ENCODE measurements around the gene FCRL2. TPM values are rescaled to one million over a fixed set of nuclear protein-coding genes. Genes with fewer than 3 reads are reported as not detected.

The FCRL2 gene
- total and polyA plus RNA-seq, 2 experiments from 2014 or later: not detected

DNA sequence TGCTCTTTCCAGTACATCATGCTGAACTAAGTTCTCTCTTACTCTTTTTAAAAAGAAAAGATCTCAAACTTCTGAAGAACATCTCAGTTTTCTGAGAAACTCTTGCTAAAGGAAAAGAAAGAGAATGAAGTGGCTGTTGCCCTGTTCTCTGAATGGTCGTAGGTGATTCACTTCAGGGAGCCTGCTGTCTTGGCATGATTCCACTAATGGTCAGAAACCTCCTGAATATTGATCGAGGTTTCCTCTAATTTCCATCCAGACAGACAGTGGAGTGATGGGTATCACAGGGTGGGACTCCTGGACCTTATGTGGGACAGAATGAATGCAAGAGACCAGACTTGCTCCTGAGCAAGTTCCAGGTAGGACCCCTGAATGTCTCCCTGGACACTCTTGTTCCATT lies 2.5 kb downstream of the FCRL2 start (continued):
- TF ChIP-seq, protein P1, sequence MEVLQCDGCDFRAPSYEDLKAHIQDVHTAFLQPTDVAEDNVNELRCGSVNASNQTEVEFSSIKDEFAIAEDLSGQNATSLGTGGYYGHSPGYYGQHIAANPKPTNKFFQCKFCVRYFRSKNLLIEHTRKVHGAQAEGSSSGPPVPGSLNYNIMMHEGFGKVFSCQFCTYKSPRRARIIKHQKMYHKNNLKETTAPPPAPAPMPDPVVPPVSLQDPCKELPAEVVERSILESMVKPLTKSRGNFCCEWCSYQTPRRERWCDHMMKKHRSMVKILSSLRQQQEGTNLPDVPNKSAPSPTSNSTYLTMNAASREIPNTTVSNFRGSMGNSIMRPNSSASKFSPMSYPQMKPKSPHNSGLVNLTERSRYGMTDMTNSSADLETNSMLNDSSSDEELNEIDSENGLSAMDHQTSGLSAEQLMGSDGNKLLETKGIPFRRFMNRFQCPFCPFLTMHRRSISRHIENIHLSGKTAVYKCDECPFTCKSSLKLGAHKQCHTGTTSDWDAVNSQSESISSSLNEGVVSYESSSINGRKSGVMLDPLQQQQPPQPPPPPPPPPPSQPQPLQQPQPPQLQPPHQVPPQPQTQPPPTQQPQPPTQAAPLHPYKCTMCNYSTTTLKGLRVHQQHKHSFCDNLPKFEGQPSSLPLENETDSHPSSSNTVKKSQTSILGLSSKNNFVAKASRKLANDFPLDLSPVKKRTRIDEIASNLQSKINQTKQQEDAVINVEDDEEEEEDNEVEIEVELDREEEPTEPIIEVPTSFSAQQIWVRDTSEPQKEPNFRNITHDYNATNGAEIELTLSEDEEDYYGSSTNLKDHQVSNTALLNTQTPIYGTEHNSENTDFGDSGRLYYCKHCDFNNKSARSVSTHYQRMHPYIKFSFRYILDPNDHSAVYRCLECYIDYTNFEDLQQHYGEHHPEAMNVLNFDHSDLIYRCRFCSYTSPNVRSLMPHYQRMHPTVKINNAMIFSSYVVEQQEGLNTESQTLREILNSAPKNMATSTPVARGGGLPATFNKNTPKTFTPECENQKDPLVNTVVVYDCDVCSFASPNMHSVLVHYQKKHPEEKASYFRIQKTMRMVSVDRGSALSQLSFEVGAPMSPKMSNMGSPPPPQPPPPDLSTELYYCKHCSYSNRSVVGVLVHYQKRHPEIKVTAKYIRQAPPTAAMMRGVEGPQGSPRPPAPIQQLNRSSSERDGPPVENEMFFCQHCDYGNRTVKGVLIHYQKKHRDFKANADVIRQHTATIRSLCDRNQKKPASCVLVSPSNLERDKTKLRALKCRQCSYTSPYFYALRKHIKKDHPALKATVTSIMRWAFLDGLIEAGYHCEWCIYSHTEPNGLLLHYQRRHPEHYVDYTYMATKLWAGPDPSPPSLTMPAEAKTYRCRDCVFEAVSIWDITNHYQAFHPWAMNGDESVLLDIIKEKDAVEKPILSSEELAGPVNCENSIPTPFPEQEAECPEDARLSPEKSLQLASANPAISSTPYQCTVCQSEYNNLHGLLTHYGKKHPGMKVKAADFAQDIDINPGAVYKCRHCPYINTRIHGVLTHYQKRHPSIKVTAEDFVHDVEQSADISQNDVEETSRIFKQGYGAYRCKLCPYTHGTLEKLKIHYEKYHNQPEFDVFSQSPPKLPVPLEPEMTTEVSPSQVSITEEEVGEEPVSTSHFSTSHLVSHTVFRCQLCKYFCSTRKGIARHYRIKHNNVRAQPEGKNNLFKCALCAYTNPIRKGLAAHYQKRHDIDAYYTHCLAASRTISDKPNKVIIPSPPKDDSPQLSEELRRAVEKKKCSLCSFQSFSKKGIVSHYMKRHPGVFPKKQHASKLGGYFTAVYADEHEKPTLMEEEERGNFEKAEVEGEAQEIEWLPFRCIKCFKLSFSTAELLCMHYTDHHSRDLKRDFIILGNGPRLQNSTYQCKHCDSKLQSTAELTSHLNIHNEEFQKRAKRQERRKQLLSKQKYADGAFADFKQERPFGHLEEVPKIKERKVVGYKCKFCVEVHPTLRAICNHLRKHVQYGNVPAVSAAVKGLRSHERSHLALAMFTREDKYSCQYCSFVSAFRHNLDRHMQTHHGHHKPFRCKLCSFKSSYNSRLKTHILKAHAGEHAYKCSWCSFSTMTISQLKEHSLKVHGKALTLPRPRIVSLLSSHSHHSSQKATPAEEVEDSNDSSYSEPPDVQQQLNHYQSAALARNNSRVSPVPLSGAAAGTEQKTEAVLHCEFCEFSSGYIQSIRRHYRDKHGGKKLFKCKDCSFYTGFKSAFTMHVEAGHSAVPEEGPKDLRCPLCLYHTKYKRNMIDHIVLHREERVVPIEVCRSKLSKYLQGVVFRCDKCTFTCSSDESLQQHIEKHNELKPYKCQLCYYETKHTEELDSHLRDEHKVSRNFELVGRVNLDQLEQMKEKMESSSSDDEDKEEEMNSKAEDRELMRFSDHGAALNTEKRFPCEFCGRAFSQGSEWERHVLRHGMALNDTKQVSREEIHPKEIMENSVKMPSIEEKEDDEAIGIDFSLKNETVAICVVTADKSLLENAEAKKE (CRISPR knock-in tag; IDR thresholded peaks at IDR 0.05): no peak

DNA sequence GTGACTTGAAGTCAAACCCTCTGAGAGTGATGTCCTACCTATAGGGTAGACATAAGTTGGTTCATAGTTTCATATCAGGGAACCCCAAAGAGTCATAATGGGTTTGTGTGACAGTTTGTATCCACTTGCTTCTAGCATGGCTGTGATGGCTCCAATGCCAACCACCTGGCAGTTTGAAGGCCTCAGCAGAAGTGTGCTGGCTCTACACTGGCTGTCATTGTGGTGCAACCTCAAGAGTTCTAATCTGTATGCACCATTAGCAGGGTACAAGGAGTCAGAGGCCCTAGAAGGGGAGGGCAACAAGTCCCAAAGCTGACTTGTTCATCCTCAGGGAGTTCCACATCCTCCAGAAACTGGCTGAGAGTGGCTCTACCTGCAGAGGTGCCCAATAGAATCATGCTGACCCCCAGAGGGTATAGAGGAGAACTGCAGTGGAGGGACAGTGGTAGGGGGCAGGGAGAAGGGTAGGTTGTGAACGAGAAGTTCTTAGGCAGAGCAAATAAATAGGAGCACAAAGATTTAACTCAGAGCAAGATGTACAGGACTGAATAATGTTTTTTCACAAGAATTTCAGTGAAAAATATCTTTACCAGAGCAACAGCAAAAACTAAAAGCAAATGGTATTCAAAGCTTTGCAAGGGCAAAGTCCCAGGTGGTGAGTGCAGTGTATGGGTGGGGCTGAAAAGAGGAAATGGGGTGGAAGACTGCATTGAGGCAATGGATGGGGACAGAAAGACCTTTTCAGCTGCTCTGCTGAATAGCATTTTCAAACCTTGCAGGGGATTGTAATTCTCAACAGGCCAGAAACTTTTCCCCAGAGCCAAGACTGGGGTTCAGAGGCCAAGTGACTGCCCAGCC lies 3.2 kb downstream of the FCRL2 start:
- 0 out of 2 replicates have a peak overlapping the region, but pooled peaks have one; percentile 5 for H2AFZ ChIP-seq
- Mint-ChIP-seq H3K9me3 (no peaks in the 10 kb centered on the region), H3K4me1 (peaks cover 4% of the 10 kb centered on the region; the same call in 2 of the 3 replicates), H3K27ac (no peak overlapping the region), H3K36me3 (ENCODE audit: low read depth) (no peaks in the 10 kb centered on the region), H3K27me3 (ENCODE audit: insufficient read depth, low read depth, poor library complexity) (peaks cover 5% of the 10 kb centered on the region), H3K4me3 (no peak overlapping the region)
- H3K4me1 ChIP-seq (ENCODE audit: insufficient read depth): no peaks in the 10 kb centered on the region
- DNase-seq (ENCODE audit: low spot score) (peak; percentile 88), ATAC-seq (peak; percentile 100)
- H3K4me2 ChIP-seq: no peak overlapping the region
- no peak for TF ChIP-seq ZNF331 (CRISPR knock-in tag; IDR thresholded peaks at IDR 0.05; ENCODE audit: low read depth)
- TF ChIP-seq, protein P2, sequence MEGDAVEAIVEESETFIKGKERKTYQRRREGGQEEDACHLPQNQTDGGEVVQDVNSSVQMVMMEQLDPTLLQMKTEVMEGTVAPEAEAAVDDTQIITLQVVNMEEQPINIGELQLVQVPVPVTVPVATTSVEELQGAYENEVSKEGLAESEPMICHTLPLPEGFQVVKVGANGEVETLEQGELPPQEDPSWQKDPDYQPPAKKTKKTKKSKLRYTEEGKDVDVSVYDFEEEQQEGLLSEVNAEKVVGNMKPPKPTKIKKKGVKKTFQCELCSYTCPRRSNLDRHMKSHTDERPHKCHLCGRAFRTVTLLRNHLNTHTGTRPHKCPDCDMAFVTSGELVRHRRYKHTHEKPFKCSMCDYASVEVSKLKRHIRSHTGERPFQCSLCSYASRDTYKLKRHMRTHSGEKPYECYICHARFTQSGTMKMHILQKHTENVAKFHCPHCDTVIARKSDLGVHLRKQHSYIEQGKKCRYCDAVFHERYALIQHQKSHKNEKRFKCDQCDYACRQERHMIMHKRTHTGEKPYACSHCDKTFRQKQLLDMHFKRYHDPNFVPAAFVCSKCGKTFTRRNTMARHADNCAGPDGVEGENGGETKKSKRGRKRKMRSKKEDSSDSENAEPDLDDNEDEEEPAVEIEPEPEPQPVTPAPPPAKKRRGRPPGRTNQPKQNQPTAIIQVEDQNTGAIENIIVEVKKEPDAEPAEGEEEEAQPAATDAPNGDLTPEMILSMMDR (conservative IDR thresholded peaks at IDR 0.05; ENCODE audit: low read depth in 2 of 2): peak; percentile 73 to 90
- no peaks in the 10 kb centered on the region for H3K79me2 ChIP-seq (replicated peaks; ENCODE audit: insufficient read depth)
- no peaks in the 10 kb centered on the region for H3K27me3 ChIP-seq (ENCODE audit: insufficient read depth)
- H3K36me3 ChIP-seq (ENCODE audit: insufficient read depth): no peaks in the 10 kb centered on the region
- no peak overlapping the region for H3K4me3 ChIP-seq
- no peaks in the 10 kb centered on the region; the same call in 1 of the 2 replicates for H3K9me2 ChIP-seq (ENCODE audit: insufficient read depth)
- no peak overlapping the region for H3K27ac ChIP-seq (ENCODE audit: low read depth)
- H3F3A ChIP-seq (replicated peaks; ENCODE audit: low read depth): no peaks in the 10 kb centered on the region
- no peaks in the 10 kb centered on the region for H4K20me1 ChIP-seq (replicated peaks; ENCODE audit: insufficient read depth)

All from GM23338 (cell line).